Activated CD4-positive, alpha-beta T cell treated with anti-CD3 and anti-CD28 coated beads, Interleukin-2, Interleukin-4, amounts not matched to agents 100 ng/mL and 50 ng/mL, durations not matched to agents 16 hours and 8 hours (primary cell): ENCODE measurements around the gene MED27.

Experiments
- DNase-seq: peaks from one replicate; pipeline ENCODE4 v3.0.0-alpha.2; 2020; ENCODE audit warnings: low spot score

Gene MED27

GRCh38 chr9:132043708-132044107, 36.0 kb downstream of the MED27 start:
- no peak for DNase-seq

- DNase-seq, result no peak
Observed at GRCh38 chr9:132042324-132042723, 37.3 kb downstream of the MED27 start.

GRCh38 chr9:132041798-132042197, 37.9 kb downstream of the MED27 start:
- no peak for DNase-seq

- DNase-seq, result no peak
Observed at GRCh38 chr9:132040808-132041207, 38.9 kb downstream of the MED27 start.

- DNase-seq, result no peak
Observed at GRCh38 chr9:132040246-132040645, 39.4 kb downstream of the MED27 start.

- DNase-seq, result no peak
Observed at GRCh38 chr9:132039284-132039683, 40.4 kb downstream of the MED27 start.

GRCh38 chr9:132037458-132037857, 42.2 kb downstream of the MED27 start:
- DNase-seq, result no peak

- no peak for DNase-seq
Observed at GRCh38 chr9:132036521-132036920, 43.1 kb downstream of the MED27 start.

- DNase-seq, result no peak
Observed at GRCh38 chr9:132035679-132036078, 44.0 kb downstream of the MED27 start.

- DNase-seq, result no peak
Observed at GRCh38 chr9:132032238-132032950, 47.3 kb downstream of the MED27 start.

GRCh38 chr9:132031467-132032237, 48.0 kb downstream of the MED27 start:
- DNase-seq, result no peak

GRCh38 chr9:132030626-132031325, 48.9 kb downstream of the MED27 start:
- DNase-seq, result no peak

- no peak for DNase-seq
Observed at GRCh38 chr9:132027752-132028663, 51.7 kb downstream of the MED27 start.

- no peak for DNase-seq
Observed at GRCh38 chr9:132026932-132027585, 52.6 kb downstream of the MED27 start.

GRCh38 chr9:132025766-132026165, 53.9 kb downstream of the MED27 start:
- no peak for DNase-seq

- no peak for DNase-seq
Observed at GRCh38 chr9:132024589-132024988, 55.1 kb downstream of the MED27 start.

- no peak for DNase-seq
Observed at GRCh38 chr9:132023419-132024180, 56.1 kb downstream of the MED27 start.

- no peak for DNase-seq
Observed at GRCh38 chr9:132020820-132021510, 58.7 kb downstream of the MED27 start.

- DNase-seq, result no peak
Observed at GRCh38 chr9:132020272-132020671, 59.4 kb downstream of the MED27 start.

GRCh38 chr9:132019702-132020101, 60.0 kb downstream of the MED27 start:
- no peak for DNase-seq
